ENCODE results near the gene ZNF397.
"Not testable (repeated sequence)": the region's sequence is repeated elsewhere in the genome, so short reads cannot be mapped to it uniquely, and the experiment has no call there.

The ZNF397 gene

GRCh38 chr18:35240664-35241447 is at the start of gene ZNF397:
ZNF397 (plus strand) TSS chr18:35241034; CDS start chr18:35242471, 1,437 bp downstream.
- peak; percentile 96 for DNase-seq

GRCh38 chr18:35191698-35192025 is 49.2 kb upstream of the ZNF397 start:
- no peak for DNase-seq

- peak; percentile 51 for DNase-seq
Measured at GRCh38 chr18:35192415-35192814, 48.4 kb upstream of the ZNF397 start.

GRCh38 chr18:35193316-35193715 is 47.5 kb upstream of the ZNF397 start:
- DNase-seq: peak; percentile 68

GRCh38 chr18:35197296-35197695 is 43.5 kb upstream of the ZNF397 start:
- DNase-seq: no peak

- no peak for DNase-seq
Measured at GRCh38 chr18:35201256-35201931, 39.4 kb upstream of the ZNF397 start.

- no peak for DNase-seq
Measured at GRCh38 chr18:35203067-35203466, 37.8 kb upstream of the ZNF397 start.

GRCh38 chr18:35205199-35205712 is 35.6 kb upstream of the ZNF397 start:
- DNase-seq: no peak

GRCh38 chr18:35205746-35206458 is 34.9 kb upstream of the ZNF397 start:
- DNase-seq: not testable (repeated sequence)

- peak; percentile 58 for DNase-seq
Measured at GRCh38 chr18:35215026-35215425, 25.8 kb upstream of the ZNF397 start.

- not testable (repeated sequence) for DNase-seq
Measured at GRCh38 chr18:35216611-35217010, 24.2 kb upstream of the ZNF397 start.

- not testable (repeated sequence) for DNase-seq
Measured at GRCh38 chr18:35219331-35219730, 21.5 kb upstream of the ZNF397 start.

GRCh38 chr18:35220424-35220823 is 20.4 kb upstream of the ZNF397 start:
- no peak for DNase-seq

GRCh38 chr18:35223797-35224196 is 17.0 kb upstream of the ZNF397 start:
- no peak for DNase-seq

GRCh38 chr18:35227254-35227653 is 13.6 kb upstream of the ZNF397 start:
- DNase-seq: no peak

- DNase-seq: peak; percentile 75
Measured at GRCh38 chr18:35231052-35231451, 9.8 kb upstream of the ZNF397 start.

GRCh38 chr18:35236571-35237363 is 4.1 kb upstream of the ZNF397 start:
- peak; percentile 18 for DNase-seq

- DNase-seq: no peak
Measured at GRCh38 chr18:35239314-35239713, 1.5 kb upstream of the ZNF397 start.

GRCh38 chr18:35241448-35241804 is 592 bp downstream of the ZNF397 start:
- no peak for DNase-seq

- no peak for DNase-seq
Measured at GRCh38 chr18:35242426-35242825, 1.6 kb downstream of the ZNF397 start.

- DNase-seq: no peak
Measured at GRCh38 chr18:35244671-35245070, 3.8 kb downstream of the ZNF397 start.

- no peak for DNase-seq
Measured at GRCh38 chr18:35245719-35246317, 5.0 kb downstream of the ZNF397 start.
